ENCODE data around the gene SLFN13.

Gene SLFN13

DNA sequence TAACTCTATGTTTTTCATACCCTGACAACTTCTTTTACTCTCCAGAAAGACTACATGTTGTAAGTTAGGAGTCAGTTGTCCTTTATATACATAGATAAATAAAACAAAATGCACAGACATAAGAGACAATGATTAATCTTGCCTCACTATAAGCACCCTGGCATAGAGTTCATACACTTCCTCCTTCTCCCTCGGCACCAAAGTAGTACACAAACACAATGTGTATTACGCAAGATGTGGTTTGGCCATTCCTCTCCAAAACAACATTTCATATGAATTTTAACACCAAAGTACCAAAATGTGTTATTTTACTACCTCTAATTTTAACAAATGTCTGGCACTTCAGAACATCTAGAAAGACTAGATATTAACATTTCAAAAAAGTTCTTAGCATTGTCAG lies 57.9 kb downstream of the SLFN13 start (continued):
- TF ChIP-seq PATZ1 (CRISPR knock-in tag; IDR thresholded peaks at IDR 0.05; ENCODE audit: borderline replicate concordance) (no peak), ZNF70 (CRISPR knock-in tag; IDR thresholded peaks at IDR 0.05) (no peak), ESRRG (CRISPR knock-in tag; IDR thresholded peaks at IDR 0.05) (no peak), RARB (CRISPR knock-in tag; IDR thresholded peaks at IDR 0.05) (no peak)
- TF ChIP-seq, protein P1, sequence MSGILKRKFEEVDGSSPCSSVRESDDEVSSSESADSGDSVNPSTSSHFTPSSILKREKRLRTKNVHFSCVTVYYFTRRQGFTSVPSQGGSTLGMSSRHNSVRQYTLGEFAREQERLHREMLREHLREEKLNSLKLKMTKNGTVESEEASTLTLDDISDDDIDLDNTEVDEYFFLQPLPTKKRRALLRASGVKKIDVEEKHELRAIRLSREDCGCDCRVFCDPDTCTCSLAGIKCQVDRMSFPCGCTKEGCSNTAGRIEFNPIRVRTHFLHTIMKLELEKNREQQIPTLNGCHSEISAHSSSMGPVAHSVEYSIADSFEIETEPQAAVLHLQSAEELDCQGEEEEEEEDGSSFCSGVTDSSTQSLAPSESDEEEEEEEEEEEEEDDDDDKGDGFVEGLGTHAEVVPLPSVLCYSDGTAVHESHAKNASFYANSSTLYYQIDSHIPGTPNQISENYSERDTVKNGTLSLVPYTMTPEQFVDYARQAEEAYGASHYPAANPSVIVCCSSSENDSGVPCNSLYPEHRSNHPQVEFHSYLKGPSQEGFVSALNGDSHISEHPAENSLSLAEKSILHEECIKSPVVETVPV (CRISPR knock-in tag; IDR thresholded peaks at IDR 0.05): no peak

DNA sequence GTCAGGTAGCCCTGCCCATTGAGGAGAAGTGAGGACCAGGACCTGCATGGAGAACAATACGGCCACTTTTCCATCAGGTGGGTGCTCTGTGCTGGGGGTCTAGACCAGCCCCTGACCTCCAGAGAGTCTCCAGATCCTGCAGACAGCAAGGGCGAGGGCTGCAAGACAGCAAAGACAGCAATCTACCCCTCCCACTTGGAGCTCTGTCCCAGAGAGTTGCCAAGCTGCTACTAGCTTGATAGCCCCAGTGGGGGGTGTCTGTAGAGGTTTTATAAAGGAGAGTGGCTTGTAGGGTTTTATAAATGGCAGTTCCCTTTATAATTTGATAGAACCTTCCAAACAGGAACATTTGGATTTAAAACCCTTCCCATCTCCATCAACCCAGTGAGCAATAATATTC lies 58.4 kb downstream of the SLFN13 start:
- TF ChIP-seq OSR1 (CRISPR knock-in tag; IDR thresholded peaks at IDR 0.05) (no peak), PATZ1 (CRISPR knock-in tag; IDR thresholded peaks at IDR 0.05; ENCODE audit: borderline replicate concordance) (no peak), CSDC2 (CRISPR knock-in tag; IDR thresholded peaks at IDR 0.05) (no peak), SNAI2 (CRISPR knock-in tag; IDR thresholded peaks at IDR 0.05) (no peak), ZNF565 (CRISPR knock-in tag; conservative IDR thresholded peaks at IDR 0.05; ENCODE audit: low read depth) (no peak), PPARA (CRISPR knock-in tag; IDR thresholded peaks at IDR 0.05; ENCODE audit: borderline replicate concordance) (no peak), TCF4 (CRISPR knock-in tag; IDR thresholded peaks at IDR 0.05; ENCODE audit: borderline replicate concordance) (no peak), CREB5 (CRISPR knock-in tag; IDR thresholded peaks at IDR 0.05; ENCODE audit: low read depth) (no peak), ZFP30 (CRISPR knock-in tag; IDR thresholded peaks at IDR 0.05) (no peak)
- TF ChIP-seq, protein P1 (CRISPR knock-in tag; IDR thresholded peaks at IDR 0.05): no peak
- ATAC-seq: no peak

DNA sequence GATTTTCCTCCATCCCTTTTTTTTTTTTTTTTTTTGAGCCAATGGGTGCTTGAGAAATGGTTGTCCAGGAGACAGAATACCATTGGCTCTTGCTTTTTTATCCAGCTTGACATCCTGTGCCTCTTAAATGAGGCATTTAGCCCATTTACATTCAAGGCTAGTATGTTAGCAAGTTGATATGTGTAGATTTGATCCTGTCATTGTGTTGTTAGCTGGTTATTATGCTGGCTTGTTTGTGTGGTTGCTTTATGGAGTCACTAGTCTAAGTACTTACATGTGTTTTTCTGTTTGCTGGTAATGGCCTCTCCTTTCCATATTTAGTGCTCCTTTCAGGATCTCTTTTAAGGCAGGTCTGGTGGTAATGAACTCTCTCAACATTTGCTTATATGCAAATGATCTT lies 61.1 kb downstream of the SLFN13 start:
- ATAC-seq: no peak
- TF ChIP-seq ZNF8 (CRISPR knock-in tag; IDR thresholded peaks at IDR 0.05) (no peak), CREB5 (CRISPR knock-in tag; IDR thresholded peaks at IDR 0.05; ENCODE audit: low read depth) (no peak), ZNF70 (CRISPR knock-in tag; IDR thresholded peaks at IDR 0.05) (no peak), PATZ1 (CRISPR knock-in tag; IDR thresholded peaks at IDR 0.05; ENCODE audit: borderline replicate concordance) (no peak)
